Mesenchymal stem cell (in vitro differentiated cells and primary cell): ENCODE results near the gene MYO18B.
A peak's percentile ranks its signal among the peaks of the same experiment; 100 is the strongest.

Source experiments
- DNase-seq: peaks from one replicate; pipeline ENCODE4 v3.0.0-alpha.2; 2013
- H2AFZ ChIP-seq: one replicate; pipeline ENCODE4 v1.6.1; 2013; ENCODE audit warnings: low read depth, mild to moderate bottlenecking, control low read depth, inconsistent platforms, low read length, moderate library complexity
- H2AK5ac ChIP-seq: 2 replicates; pipeline ENCODE4 v1.6.1; 2013; ENCODE audit warnings: low read length, moderate library complexity, mild to moderate bottlenecking, inconsistent platforms; ENCODE audit not compliant: severe bottlenecking
- H2BK120ac ChIP-seq: one replicate; pipeline ENCODE4 v1.6.1; 2013; ENCODE audit warnings: low read depth, mild to moderate bottlenecking, inconsistent platforms, low read length, moderate library complexity
- H2BK12ac ChIP-seq, 2 experiments: one replicate each; pipeline ENCODE4 v1.6.1; 2013; ENCODE audit warnings: inconsistent platforms in 2 of 2, low read length in 2 of 2, mild to moderate bottlenecking in 2 of 2, moderate library complexity in 2 of 2, control low read depth in 1 of 2
- H2BK15ac ChIP-seq: one replicate; pipeline ENCODE4 v1.6.1; 2013; ENCODE audit warnings: mild to moderate bottlenecking, low read depth, inconsistent platforms; ENCODE audit not compliant: poor library complexity, severe bottlenecking
- H2BK5ac ChIP-seq: 2 replicates; pipeline ENCODE4 v1.6.1; 2013; ENCODE audit warnings: low read depth, mild to moderate bottlenecking, low read length, control low read depth, inconsistent platforms; ENCODE audit not compliant: poor library complexity, severe bottlenecking
- H3K14ac ChIP-seq, 2 experiments: one replicate each; pipeline ENCODE4 v1.6.1; 2013; ENCODE audit warnings: inconsistent platforms in 2 of 2, low read length in 2 of 2, control low read depth in 1 of 2, mild to moderate bottlenecking in 1 of 2, moderate library complexity in 1 of 2
- H3K18ac ChIP-seq, 2 experiments: one replicate each; pipeline ENCODE4 v1.6.1; 2013; ENCODE audit warnings: inconsistent platforms in 2 of 2, low read length in 2 of 2, control low read depth in 1 of 2, low read depth in 1 of 2, mild to moderate bottlenecking in 1 of 2
- H3K23ac ChIP-seq, 2 experiments: one replicate each; pipeline ENCODE4 v1.6.1; 2013; ENCODE audit warnings: inconsistent platforms in 2 of 2, low read length in 2 of 2, mild to moderate bottlenecking in 2 of 2, moderate library complexity in 2 of 2, control low read depth in 1 of 2
- H3K27ac ChIP-seq: 2 replicates; pipeline ENCODE4 v1.5.1; 2013; ENCODE audit warnings: mild to moderate bottlenecking, moderate library complexity, low read length, control low read depth, inconsistent platforms; ENCODE audit not compliant: poor library complexity, severe bottlenecking
- H3K27me3 ChIP-seq, 2 experiments: 2 replicates each; pipeline versions ENCODE4 v1.6.1 to v1.7.0; 2013; ENCODE audit warnings: low read length in 2 of 2, mild to moderate bottlenecking in 2 of 2, moderate library complexity in 2 of 2, control low read depth in 1 of 2, inconsistent platforms in 1 of 2; ENCODE audit not compliant: control insufficient read depth in 1 of 2, insufficient read depth in 1 of 2
- H3K36me3 ChIP-seq, 2 experiments: 2 replicates each; pipeline versions ENCODE4 v1.6.1 to v1.7.0; 2013; ENCODE audit warnings: low read length in 2 of 2, control low read depth in 1 of 2, inconsistent platforms in 1 of 2, low read depth in 1 of 2, mild to moderate bottlenecking in 1 of 2; ENCODE audit not compliant: insufficient read depth in 2 of 2, control insufficient read depth in 1 of 2
- H3K4ac ChIP-seq, 2 experiments: one replicate each; pipeline ENCODE4 v1.6.1; 2013; ENCODE audit warnings: inconsistent platforms in 2 of 2, low read length in 2 of 2, mild to moderate bottlenecking in 2 of 2, moderate library complexity in 2 of 2, control low read depth in 1 of 2, low read depth in 1 of 2
- H3K4me1 ChIP-seq: 2 replicates; pipeline ENCODE4 v1.6.1; 2013; ENCODE audit warnings: low read depth, low read length, control low read depth; ENCODE audit not compliant: control insufficient read depth, insufficient read depth
- H3K4me2 ChIP-seq: 2 replicates; pipeline ENCODE4 v1.6.1; 2013; ENCODE audit warnings: low read length, mild to moderate bottlenecking, inconsistent platforms; ENCODE audit not compliant: poor library complexity, severe bottlenecking
- H3K4me3 ChIP-seq, 2 experiments: 2 replicates each; pipeline versions ENCODE4 v1.5.1 to v1.7.0; 2013; ENCODE audit warnings: low read length in 2 of 2, mild to moderate bottlenecking in 2 of 2, control low read depth in 1 of 2, low read depth in 1 of 2; ENCODE audit not compliant: insufficient read depth in 1 of 2
- H3K79me1 ChIP-seq: replicated peaks from 2 replicates; pipeline ENCODE4 v1.6.1; 2013; ENCODE audit warnings: mild to moderate bottlenecking, control low read depth, low read length, inconsistent platforms; ENCODE audit not compliant: poor library complexity, severe bottlenecking
- H3K9ac ChIP-seq: 2 replicates; pipeline ENCODE4 v1.7.0; 2013; ENCODE audit warnings: mild to moderate bottlenecking, low read length, moderate library complexity
- H3K9me3 ChIP-seq: 2 replicates; pipeline ENCODE4 v1.7.0; 2013; ENCODE audit warnings: mild to moderate bottlenecking, low read length; ENCODE audit not compliant: control insufficient read depth
- H4K8ac ChIP-seq: one replicate; pipeline ENCODE4 v1.6.1; 2013; ENCODE audit warnings: inconsistent platforms, mild to moderate bottlenecking, low read length, moderate library complexity
- H4K91ac ChIP-seq: one replicate; pipeline ENCODE4 v1.6.1; 2013; ENCODE audit warnings: mild to moderate bottlenecking, low read length, inconsistent platforms
- WGBS: methylation state at CpG from one replicate; pipeline ENCODE4 v1.1.7; 2013; ENCODE audit warnings: mixed read lengths; 5-methylcytosine and 5-hydroxymethylcytosine counted together

Gene MYO18B

DNA sequence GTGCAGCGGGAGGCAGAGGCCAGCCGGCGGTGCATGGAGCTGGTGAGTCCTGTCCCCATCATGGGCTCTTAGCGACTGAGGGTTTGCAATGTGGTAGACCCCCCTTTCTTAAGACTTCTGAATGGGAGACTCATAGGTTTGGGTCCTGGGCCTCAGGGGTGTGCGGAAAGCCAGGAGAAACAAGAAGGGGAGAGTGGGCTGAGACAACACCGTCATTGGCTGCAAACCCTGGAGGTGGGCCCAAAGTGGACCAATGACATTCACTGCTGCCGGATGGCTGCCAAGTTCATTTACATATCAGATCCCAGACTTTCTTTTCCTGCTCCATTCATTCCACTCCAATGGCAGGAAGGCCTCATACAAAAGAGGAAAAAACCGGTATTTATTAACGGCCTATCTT, 213.3 kb downstream of the MYO18B start:
- 94% methylated on average over 9 of the region's 9 CpGs for WGBS

DNA sequence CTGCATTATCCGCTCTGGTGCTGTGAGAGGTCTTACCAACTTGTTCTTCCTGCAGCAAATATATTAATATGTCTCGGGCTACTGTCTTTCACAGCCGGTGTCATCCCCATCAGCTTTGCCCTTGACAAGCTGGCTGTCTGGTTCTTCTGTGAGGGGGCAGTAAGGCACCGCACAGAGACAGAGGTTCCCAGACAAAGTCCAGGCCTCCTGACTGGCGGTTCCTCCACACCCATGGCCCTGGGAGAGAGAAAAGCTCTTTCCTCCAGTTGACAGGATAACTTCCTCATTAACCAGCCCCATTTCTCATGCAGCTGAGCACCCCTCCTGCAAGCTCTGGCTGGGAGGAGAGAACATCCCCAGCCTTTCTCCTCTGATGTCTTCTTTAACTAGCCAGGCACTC, 214.8 kb downstream of the MYO18B start:
- Histone ChIP-seq H3K4me1 (no peaks in the 10 kb centered on the region), H2AK5ac (no peak overlapping the region), H3K36me3 (no peaks in the 10 kb centered on the region), H2BK5ac (no peak overlapping the region), H3K4me3 (no peak overlapping the region), H3K27me3 (no peaks in the 10 kb centered on the region), H2AFZ (no peak overlapping the region), H3K9ac (no peak overlapping the region), H3K79me1 (no peaks in the 10 kb centered on the region), H3K27ac (no peak overlapping the region), H3K9me3 (no peaks in the 10 kb centered on the region), H3K4ac (no peak overlapping the region), H3K23ac (no peak overlapping the region), H3K4me2 (no peak overlapping the region), H4K8ac (no peak overlapping the region), H2BK12ac (no peak overlapping the region), H2BK15ac (no peak overlapping the region), H2BK120ac (no peak overlapping the region), H3K14ac (no peak overlapping the region), H3K18ac (no peak overlapping the region), H4K91ac (no peak overlapping the region)
- WGBS = 45% methylated on average over 5 of the region's 5 CpGs
- no peak for DNase-seq

More for the DNA sequence above, 213.3 kb downstream of the MYO18B start:
- H3K4ac ChIP-seq = no peak overlapping the region
- no peak overlapping the region for H2BK5ac ChIP-seq
- no peaks in the 10 kb centered on the region for H3K79me1 ChIP-seq
- H2BK15ac ChIP-seq = no peak overlapping the region
- H3K9ac ChIP-seq = no peak overlapping the region
- H2AFZ ChIP-seq = no peak overlapping the region
- H4K8ac ChIP-seq = no peak overlapping the region
- H2BK120ac ChIP-seq = no peak overlapping the region
- peak overlapping the region in 1 of 2 experiments; percentile 69 for H3K23ac ChIP-seq
- no peak overlapping the region for H3K27ac ChIP-seq
- no peak overlapping the region for H2AK5ac ChIP-seq
- H2BK12ac ChIP-seq = no peak overlapping the region
- H3K4me1 ChIP-seq = no peaks in the 10 kb centered on the region
- no peaks in the 10 kb centered on the region for H3K9me3 ChIP-seq
- no peak overlapping the region for H3K14ac ChIP-seq
- H3K18ac ChIP-seq = no peak overlapping the region
- H3K27me3 ChIP-seq = no peaks in the 10 kb centered on the region
- H3K4me2 ChIP-seq = no peak overlapping the region
- H3K36me3 ChIP-seq = no peaks in the 10 kb centered on the region
- DNase-seq = no peak
- no peak overlapping the region for H4K91ac ChIP-seq
- no peak overlapping the region for H3K4me3 ChIP-seq

DNA sequence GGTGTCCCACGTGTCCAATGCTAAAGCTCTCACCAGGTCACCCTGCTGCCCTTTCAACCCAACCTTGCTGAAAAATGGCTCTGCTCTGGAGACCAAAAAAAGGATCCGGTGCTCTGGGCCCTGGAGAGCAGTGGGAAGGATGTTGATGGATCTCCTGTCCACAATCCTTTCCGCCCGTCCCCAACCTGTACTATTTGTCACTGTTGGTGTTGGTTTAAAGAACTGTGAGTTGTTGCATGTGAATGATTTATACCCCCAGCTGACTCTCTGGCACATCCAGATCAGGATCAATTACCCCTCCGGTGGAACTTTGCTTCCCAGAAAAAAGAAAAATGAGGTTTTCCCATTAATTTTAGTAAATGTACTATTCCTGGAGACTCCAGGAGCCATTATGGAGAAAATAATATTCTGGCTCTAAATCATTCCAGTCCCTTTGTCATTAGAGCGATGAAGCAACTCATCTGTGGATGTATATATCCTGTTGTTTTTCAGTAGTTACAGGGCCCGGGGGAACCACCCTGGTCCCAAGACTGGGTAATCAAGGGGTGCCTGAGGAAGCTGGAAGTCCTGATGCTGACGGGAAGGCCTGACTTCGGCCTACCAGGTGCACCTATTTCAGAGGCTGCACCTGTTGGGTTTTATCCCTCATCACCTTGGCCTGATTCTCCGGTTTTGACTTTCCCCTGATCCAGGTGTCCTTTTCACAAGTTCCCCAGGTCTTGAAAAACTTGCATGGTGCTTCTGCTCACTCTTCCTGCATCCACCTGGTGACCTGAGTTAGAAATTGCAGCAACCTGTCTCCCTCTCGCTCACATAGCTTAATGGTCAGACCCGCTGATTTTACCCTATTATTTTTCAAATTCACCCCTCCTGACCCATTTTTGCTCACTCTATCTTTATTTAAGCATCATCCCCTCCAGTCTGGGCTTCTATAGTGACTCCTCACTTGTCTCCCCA, 218.1 kb downstream of the MYO18B start:
- no peak overlapping the region for H3K18ac ChIP-seq
- no peaks in the 10 kb centered on the region for H3K9me3 ChIP-seq
- no peak overlapping the region for H2AFZ ChIP-seq
- H3K4me2 ChIP-seq = peak overlapping the region; percentile 3
- no peak overlapping the region for H2BK12ac ChIP-seq
- no peak overlapping the region for H3K27ac ChIP-seq
- H3K23ac ChIP-seq = no peak overlapping the region
- no peak overlapping the region for H2BK5ac ChIP-seq
- no peak overlapping the region for H3K14ac ChIP-seq
- H2AK5ac ChIP-seq = no peak overlapping the region
- no peak overlapping the region for H2BK120ac ChIP-seq
- H2BK15ac ChIP-seq = no peak overlapping the region
- H3K4ac ChIP-seq = no peak overlapping the region
- no peak for DNase-seq
- whole genome bisulfite sequencing = 76% methylated on average over 8 of the region's 12 CpGs
- no peaks in the 10 kb centered on the region for H3K4me1 ChIP-seq
- no peaks in the 10 kb centered on the region for H3K36me3 ChIP-seq
- H3K9ac ChIP-seq = no peak overlapping the region
- no peak overlapping the region for H4K8ac ChIP-seq
- H3K27me3 ChIP-seq = no peaks in the 10 kb centered on the region
- H4K91ac ChIP-seq = no peak overlapping the region
- H3K79me1 ChIP-seq = no peaks in the 10 kb centered on the region
- no peak overlapping the region for H3K4me3 ChIP-seq

DNA sequence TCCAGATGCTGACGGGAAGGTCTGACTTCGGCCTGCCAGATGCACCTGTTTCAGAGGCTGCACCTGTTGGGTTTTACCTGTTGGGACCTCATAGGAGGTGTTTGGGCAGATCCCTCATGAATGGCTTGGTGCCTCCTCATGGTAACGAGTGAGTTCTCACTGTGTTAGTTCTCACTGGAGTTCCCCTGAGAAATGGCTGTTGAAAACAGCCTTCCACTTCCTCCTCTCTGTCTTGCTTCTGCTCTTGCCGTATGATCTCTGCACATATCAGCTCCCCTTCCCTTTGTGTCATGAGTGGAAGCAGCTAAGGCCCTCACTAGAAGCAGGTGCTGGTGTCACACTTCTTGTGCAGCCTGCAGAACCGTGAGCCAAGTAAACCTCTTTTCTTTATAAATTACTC, 219.7 kb downstream of the MYO18B start:
- Histone ChIP-seq H3K4me2 (no peak overlapping the region), H3K4me3 (no peak overlapping the region), H3K79me1 (no peaks in the 10 kb centered on the region), H3K36me3 (no peaks in the 10 kb centered on the region), H2AFZ (no peak overlapping the region), H3K27me3 (no peaks in the 10 kb centered on the region), H4K8ac (no peak overlapping the region), H3K4me1 (no peaks in the 10 kb centered on the region), H3K27ac (no peak overlapping the region), H3K9ac (no peak overlapping the region), H3K4ac (no peak overlapping the region), H3K23ac (no peak overlapping the region), H2BK5ac (no peak overlapping the region), H2BK12ac (no peak overlapping the region), H2AK5ac (no peak overlapping the region), H3K9me3 (no peaks in the 10 kb centered on the region), H4K91ac (no peak overlapping the region), H2BK120ac (no peak overlapping the region), H2BK15ac (no peak overlapping the region), H3K18ac (no peak overlapping the region), H3K14ac (no peak overlapping the region)
- 72% methylated on average over 5 of the region's 5 CpGs for WGBS
- no peak for DNase-seq
